Measurements from ENCODE around the gene SLC6A13. TPM values are rescaled to one million over a fixed set of nuclear protein-coding genes. Genes with fewer than 3 reads are reported as not detected.

SLC6A13 gene
- total RNA-seq, 2 experiments from 2014 or later, result 0.11 to 0.60 TPM

DNA sequence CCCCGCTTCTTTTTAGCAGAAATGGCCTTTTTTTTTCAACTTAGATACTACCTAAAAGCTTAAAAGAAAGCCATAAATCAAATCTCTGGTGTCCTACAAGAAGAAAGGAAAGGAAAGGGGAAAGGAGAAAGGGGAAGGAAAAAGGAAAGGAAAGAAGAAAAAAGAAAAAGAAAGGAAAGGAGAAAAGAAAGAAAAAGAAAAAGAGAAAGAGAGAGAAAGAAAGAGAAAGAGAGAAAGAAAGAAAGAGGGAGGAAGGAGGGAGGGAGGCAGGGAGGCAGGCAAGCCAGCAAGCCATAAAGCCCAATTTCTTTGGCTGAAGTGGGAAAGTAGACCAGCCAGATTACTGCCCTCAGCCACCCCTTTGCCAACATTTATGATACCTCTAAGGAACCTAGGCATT, 32.5 kb upstream of the SLC6A13 start:
- H3K27ac ChIP-seq (ENCODE audit: low read depth in 1 of 2, low read length in 2 of 2), result no peak overlapping the region
- peaks cover 47% of the 10 kb centered on the region for H3K4me1 Mint-ChIP-seq (ENCODE audit: low read depth)
- peaks cover 78% of the 10 kb centered on the region for H3K36me3 ChIP-seq (ENCODE audit: insufficient read depth, low read length)
- no peak for DNase-seq
- peaks cover 4% of the 10 kb centered on the region for H3K9me3 Mint-ChIP-seq
- no peak for ATAC-seq (ENCODE audit: poor library complexity)
- POLR2A ChIA-PET, result no interaction called here
- no peaks in the 10 kb centered on the region for H3K4me1 ChIP-seq (ENCODE audit: insufficient read depth, low read length)
- H3K9me3 ChIP-seq (ENCODE audit: control insufficient read depth in 1 of 2, insufficient read depth in 1 of 2, low read length in 2 of 2), result no peaks in the 10 kb centered on the region
- no peak for TF ChIP-seq CTCF (IDR thresholded peaks at IDR 0.05)
- intact Hi-C loops (cut with DNase I, micrococcal nuclease), result no loop called here
- no peak overlapping the region for H3K4me3 Mint-ChIP-seq
- CTCF ChIA-PET, result no interaction called here
- H3K27me3 ChIP-seq (ENCODE audit: control insufficient read depth in 1 of 2, insufficient read depth in 2 of 2, low read length in 2 of 2), result no peaks in the 10 kb centered on the region
- peaks cover 99% of the 10 kb centered on the region for H3K36me3 Mint-ChIP-seq (ENCODE audit: low read depth)
- H3K4me3 ChIP-seq (ENCODE audit: low read length), result no peak overlapping the region
- no peak overlapping the region for H3K27ac Mint-ChIP-seq
- no peaks in the 10 kb centered on the region for H3K27me3 Mint-ChIP-seq

- Histone ChIP-seq H3K36me3 (ENCODE audit: insufficient read depth, low read length) (peaks cover 78% of the 10 kb centered on the region), H3K4me1 (ENCODE audit: insufficient read depth, low read length) (no peaks in the 10 kb centered on the region), H3K27ac (ENCODE audit: low read depth in 1 of 2, low read length in 2 of 2) (no peak overlapping the region), H3K9me3 (ENCODE audit: control insufficient read depth in 1 of 2, insufficient read depth in 1 of 2, low read length in 2 of 2) (no peaks in the 10 kb centered on the region), H3K4me3 (ENCODE audit: low read length) (no peak overlapping the region), H3K27me3 (ENCODE audit: control insufficient read depth in 1 of 2, insufficient read depth in 2 of 2, low read length in 2 of 2) (no peaks in the 10 kb centered on the region)
- H3K4me3 Mint-ChIP-seq, result no peak overlapping the region
- ChIA-PET CTCF (no interaction called here), POLR2A (interaction anchor here (0.7 kb wide), 1 partner anchor 12 kb away, joined by 3 read pairs; no protein-coding TSS in a partner anchor)
- H3K4me1 Mint-ChIP-seq (ENCODE audit: low read depth), result peaks cover 32% of the 10 kb centered on the region
- DNase-seq (no peak), ATAC-seq (ENCODE audit: poor library complexity) (no peak)
- H3K9me3 Mint-ChIP-seq, result no peaks in the 10 kb centered on the region
- TF ChIP-seq CTCF (IDR thresholded peaks at IDR 0.05), result no peak
- H3K27me3 Mint-ChIP-seq, result no peaks in the 10 kb centered on the region
- H3K27ac Mint-ChIP-seq, result no peak overlapping the region
- peaks cover 92% of the 10 kb centered on the region for H3K36me3 Mint-ChIP-seq (ENCODE audit: low read depth)
- intact Hi-C loops (cut with DNase I, micrococcal nuclease), result no loop called here
Measured at GRCh38 chr12:293199-293598, 30.6 kb upstream of the SLC6A13 start.

DNA sequence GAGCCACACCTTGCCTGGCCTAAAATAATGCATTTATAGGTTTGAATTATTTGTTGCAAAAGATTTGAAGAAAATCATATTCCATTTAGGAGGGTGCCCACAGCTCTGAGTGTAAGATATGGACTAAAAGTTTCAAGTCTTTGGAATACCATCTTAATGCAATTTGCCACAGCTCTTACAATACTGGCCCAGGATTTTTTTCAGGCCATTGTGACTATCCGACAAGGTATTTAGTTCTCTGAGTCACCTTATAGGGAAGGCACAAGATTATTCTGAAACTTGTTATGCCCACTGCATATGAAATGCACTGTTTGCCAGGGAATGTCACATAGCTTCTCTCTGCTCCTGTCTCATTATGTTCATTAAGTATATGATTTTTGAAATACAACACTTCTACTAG, 29.6 kb upstream of the SLC6A13 start:
- H3K27ac ChIP-seq (ENCODE audit: low read depth in 1 of 2, low read length in 2 of 2), result no peak overlapping the region
- H3K4me1 ChIP-seq (ENCODE audit: insufficient read depth, low read length), result no peaks in the 10 kb centered on the region
- H3K36me3 ChIP-seq (ENCODE audit: insufficient read depth, low read length), result peaks cover 80% of the 10 kb centered on the region
- POLR2A ChIA-PET, result no interaction called here
- no peaks in the 10 kb centered on the region for H3K27me3 ChIP-seq (ENCODE audit: control insufficient read depth in 1 of 2, insufficient read depth in 2 of 2, low read length in 2 of 2)
- intact Hi-C loops (cut with DNase I, micrococcal nuclease), result no loop called here
- CTCF ChIA-PET, result no interaction called here
- Mint-ChIP-seq H3K36me3 (ENCODE audit: low read depth) (peaks cover 92% of the 10 kb centered on the region), H3K27ac (no peak overlapping the region), H3K27me3 (no peaks in the 10 kb centered on the region), H3K4me1 (ENCODE audit: low read depth) (peaks cover 43% of the 10 kb centered on the region), H3K4me3 (no peak overlapping the region), H3K9me3 (no peaks in the 10 kb centered on the region)
- no peaks in the 10 kb centered on the region for H3K9me3 ChIP-seq (ENCODE audit: control insufficient read depth in 1 of 2, insufficient read depth in 1 of 2, low read length in 2 of 2)
- no peak for DNase-seq
- H3K4me3 ChIP-seq (ENCODE audit: low read length), result no peak overlapping the region
- TF ChIP-seq CTCF (IDR thresholded peaks at IDR 0.05), result no peak
- no peak for ATAC-seq (ENCODE audit: poor library complexity)
